GM21825 (cell line): Measurements from ENCODE around the gene ACTL10.
"Not testable (repeated sequence)": the region's sequence is repeated elsewhere in the genome, so short reads cannot be mapped to it uniquely, and the experiment has no call there.

ENCODE experiments used
- ATAC-seq: cut with Tn5 transposase; IDR thresholded peaks from one replicate; pipeline ENCODE4 v1.9.1; 2021; ENCODE audit warnings: mild to moderate bottlenecking, moderate library complexity; ENCODE audit not compliant: unreplicated experiment

The ACTL10 gene

DNA sequence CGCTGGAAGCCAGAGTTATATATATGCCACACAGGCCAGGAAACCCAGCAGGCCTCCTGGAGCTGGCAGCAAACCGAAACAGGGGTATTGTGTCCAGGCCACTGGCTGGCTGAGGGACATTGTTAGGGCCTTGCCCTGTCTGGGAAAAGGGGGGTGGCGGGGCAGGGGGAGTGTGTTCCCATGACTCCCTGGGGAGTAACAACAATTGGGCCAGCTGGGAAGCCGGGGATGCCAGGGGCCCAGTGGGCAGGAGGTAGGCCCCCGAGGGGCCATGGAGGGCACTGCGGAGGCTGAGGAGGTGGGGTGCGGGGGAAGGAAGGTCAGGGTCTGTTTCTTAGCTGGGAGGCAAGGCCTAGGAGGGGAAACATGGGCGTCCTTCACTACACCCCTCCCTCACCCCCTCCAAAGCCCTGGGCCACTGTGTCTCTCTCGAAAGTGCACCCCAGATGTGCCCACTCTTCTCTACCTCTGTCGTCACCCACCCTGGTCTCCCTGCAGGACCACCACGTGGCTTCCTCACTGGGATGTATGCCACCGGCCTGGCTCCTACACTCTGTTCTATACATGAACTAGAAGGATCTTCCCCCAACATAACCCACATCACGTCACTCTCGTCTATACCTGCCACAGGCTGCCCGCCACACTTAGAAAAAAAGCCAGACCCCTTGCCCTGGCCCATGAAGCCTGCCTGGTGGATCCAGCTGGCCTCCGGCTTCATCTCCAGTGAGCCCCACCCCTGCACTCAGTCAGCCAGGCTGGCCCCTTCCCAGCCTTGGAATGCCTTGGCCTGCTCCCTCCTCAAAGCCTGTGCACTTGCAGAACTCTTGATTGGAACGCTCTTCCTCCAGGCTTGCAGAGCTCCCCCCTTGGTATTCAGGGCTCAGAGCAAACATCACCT, 27.2 kb downstream of the ACTL10 start:
- ATAC-seq: no peak

DNA sequence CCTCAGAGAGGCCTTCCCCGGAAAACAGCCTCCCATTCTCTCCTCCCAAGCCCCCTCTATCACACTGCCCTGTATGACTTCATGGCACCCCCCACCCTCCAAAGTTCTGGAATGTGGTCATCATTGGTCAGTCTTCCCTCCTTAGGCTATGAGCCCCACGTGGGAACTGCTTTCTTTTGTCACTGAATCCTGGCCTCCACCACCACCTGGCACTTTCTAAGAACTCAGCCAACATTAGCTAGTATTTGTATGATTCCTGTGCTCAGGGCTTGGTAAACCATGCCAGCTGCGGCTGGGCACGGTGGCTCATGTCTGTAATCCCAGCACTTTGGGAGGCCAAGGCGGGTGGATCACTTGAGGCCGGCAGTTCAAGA, 27.9 kb downstream of the ACTL10 start:
- no peak for ATAC-seq

DNA sequence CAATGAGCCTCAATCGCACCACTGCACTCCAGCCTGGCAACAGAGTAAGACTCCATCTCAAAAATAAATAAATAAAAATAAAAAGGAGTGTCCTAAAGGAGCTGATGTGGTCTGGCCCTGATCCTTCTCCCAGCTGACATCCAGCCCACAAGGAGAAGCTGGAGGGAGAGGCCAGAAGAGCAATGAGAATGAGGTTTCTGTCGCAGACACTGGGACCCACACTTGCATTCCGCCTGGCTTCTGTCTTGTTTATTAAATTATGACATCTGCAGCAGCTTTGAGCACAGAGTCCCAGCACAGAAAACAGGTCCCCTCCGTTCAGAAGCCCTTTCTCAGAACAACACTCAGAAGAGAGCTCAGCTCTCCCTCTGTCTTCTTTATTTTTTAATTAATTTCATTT, 29.7 kb downstream of the ACTL10 start:
- ATAC-seq: no peak

DNA sequence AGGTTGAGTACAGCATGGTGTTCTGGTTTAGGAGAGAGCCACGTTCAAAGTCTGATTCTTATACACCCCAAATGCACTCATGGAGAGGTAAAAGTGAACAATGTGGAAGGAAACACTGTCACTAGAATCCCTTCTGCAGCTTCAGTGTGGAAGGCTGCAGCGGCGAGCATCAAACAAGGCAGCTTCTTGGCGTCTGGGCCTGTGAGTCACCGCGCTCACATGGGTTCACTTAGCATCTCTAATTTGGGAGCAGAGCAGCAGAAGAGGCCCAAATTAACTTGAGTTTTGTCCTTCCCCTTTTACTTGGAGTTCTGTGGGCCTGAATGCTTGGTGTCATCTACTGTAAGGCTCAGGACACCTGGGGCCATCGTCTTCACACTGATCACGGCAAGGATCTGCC, 30.4 kb downstream of the ACTL10 start:
- ATAC-seq: no peak

GRCh38 chr20:33698966-33699365, 32.2 kb downstream of the ACTL10 start:
- ATAC-seq: not testable (repeated sequence)

- not testable (repeated sequence) for ATAC-seq
These were observed 34.1 kb downstream of the ACTL10 start for GRCh38 chr20:33700696-33701441.

DNA sequence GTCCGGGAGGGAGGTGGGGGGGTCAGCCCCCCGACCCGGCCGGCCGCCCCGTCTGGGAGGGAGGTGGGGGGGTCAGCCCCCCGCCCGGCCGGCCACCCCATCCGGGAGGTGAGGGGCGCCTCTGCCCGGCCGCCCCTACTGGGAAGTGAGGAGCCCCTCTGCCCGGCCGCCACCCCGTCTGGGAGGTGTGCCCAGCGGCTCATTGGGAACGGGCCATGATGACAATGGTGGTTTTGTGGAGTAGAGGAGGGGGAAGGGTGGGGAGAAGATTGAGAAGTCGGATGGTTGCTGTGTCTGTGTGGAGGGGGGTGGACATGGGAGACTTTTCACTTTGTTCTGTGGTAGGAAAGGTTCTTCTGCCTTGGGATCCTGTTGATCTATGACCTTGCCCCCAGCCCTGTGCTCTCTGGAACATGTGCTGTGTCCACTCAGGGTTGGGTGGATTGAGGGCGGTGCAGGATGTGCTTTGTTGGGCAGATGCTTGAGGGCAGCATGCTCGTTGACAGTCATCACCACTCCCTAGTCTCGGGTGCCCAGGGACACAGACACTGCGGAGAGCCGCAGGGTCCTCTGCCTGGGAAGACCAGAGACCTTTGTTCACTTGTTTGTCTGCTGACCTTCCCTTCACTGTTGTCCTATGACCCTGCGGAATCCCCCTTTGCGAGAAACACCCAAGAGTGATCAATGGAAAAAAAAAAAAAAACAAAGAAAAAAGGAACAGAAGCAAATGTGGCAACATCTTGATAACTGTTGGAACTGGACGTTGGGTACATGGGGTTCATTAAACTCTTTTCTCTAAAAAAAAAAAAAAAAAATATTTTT, 35.1 kb downstream of the ACTL10 start:
- no peak for ATAC-seq

GRCh38 chr20:33702861-33703260, 36.1 kb downstream of the ACTL10 start:
- no peak for ATAC-seq

GRCh38 chr20:33703498-33704137, 36.9 kb downstream of the ACTL10 start:
- no peak for ATAC-seq

DNA sequence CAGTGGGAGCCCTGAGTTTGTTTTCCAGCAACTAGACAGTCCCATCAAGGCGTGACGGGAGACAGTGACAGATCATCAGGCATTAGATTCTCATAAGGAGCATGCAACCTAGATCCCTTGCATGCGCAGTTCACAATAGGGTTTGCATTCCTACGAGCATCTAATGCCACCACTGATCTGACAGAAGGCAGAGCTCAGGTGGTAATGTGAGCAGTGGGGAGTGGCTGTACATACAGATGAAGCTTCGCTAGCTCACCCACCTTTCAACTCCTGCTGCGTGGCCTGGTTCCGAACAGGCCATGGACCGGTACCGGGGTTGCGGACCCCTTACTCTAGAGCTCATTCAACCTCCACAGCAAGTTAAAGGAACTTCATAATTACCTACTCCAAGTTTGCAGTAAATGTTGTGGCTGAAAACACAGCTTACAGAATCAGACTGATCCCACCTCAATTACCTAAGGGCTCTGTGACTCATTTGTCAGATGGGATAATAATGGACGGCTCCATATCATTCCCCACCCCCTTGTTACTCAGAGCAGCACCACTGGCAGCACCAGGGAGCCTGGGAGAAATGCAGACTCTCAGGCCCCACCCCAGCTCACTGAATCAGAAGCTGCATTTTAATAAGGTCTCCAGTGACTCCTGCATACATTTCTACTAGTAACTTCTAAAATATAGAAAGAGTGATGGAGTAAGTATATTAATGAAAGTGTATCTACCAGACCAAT, 37.6 kb downstream of the ACTL10 start:
- ATAC-seq: no peak

GRCh38 chr20:33707668-33708067, 40.9 kb downstream of the ACTL10 start:
- no peak for ATAC-seq

DNA sequence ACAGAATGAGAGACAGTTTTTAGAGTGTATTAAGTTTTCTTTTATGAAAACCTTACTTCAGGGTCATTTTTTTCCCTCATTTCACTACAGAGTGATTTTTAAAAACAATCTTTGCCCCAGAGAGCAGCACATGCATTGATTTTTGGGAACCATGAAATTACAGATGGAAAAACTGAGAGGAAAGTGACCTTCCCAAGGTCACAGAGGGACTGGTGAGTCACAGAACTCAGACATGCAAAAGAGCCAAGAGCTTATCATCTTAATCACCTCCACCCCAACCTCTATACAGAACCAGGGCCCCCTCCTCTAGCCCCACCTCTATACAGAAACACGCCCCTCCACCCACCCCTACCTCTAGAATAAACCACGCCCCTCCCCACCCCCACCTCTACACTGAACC, 42.7 kb downstream of the ACTL10 start:
- no peak for ATAC-seq

DNA sequence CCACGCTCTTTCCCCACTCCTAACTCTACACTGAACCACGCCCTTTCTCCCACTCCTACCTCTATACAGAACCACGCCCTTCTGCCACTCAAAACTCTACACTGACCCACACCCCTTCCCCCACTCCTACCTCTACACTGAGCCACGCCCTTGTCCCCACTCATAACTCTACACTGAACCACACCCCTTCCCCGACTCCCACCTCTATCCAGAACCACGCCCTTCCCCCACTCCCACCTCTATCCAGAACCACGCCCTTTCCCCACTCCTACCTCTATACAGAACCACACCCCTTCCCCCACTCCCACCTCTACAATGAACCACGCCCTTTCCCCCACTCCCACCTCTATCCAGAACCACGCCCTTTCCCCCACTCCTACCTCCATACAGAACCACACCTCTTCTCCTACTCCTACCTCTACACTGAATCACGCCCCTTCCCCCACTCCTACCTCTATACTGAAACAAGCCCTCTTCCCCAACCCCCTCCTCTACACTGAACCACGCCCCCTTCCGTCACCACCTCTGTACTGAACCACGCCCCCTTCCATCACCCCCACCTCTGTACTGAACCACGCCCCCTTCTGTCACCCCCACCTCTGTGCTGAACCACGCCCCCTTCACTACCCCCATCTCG, 43.3 kb downstream of the ACTL10 start:
- ATAC-seq: no peak

GRCh38 chr20:33710681-33711445, 44.1 kb downstream of the ACTL10 start:
- ATAC-seq: no peak

DNA sequence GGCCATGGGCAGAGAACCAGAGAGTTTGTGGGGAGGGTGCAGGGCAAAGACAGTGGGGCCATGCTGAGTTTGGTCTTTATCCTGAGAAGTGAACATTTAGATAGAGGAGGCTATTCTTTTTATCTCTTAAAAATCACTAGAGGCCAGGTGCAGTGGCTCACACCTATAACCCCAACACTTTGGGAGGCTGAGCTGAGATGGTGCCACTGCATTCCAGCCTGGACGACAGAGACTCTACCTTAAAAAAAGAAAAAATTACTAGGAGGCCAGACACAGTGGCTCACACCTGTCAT, 44.6 kb downstream of the ACTL10 start:
- ATAC-seq: no peak

DNA sequence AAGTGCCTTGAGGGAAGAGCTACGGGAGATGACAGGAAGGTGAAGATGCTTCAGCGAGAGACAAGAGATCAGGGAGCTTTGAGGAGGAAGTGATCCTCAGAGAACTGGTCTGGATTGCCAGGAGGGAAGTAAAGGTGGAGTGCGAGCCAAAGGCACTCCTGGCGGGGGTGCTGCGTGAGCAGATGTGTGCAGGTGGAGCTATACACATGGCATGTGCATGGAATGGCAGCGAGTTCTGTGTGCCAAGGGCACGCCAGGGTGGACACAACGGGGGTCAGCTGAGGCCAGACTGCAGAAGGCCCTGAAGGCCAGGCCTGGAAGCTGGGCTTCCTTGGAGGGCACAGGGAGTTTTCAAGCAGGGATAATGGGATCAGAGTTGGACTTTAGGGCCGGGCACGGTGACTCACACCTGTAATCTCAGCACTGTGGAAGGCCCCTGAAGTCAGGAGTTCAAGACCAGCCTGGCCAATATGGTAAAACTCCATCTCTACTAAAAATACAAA, 47.2 kb downstream of the ACTL10 start:
- no peak for ATAC-seq

- no peak for ATAC-seq
These were observed 49.8 kb downstream of the ACTL10 start for GRCh38 chr20:33716498-33716897.
